ENCODE results near the gene ZNF787. TPM values are rescaled to one million over a fixed set of nuclear protein-coding genes. Genes with fewer than 3 reads are reported as not detected.

ZNF787 gene
- total and polyA plus RNA-seq, 2 donors (not counting 1 experiment from before 2014, with no cell fraction given): 2.6 to 28.7 TPM

- H3K27me3 ChIP-seq (ENCODE audit: control insufficient read depth, insufficient read depth, low read length): no peaks in the 10 kb centered on the region
- H3K79me2 ChIP-seq (ENCODE audit: control insufficient read depth, insufficient read depth, low read length): no peaks in the 10 kb centered on the region
- DNase-seq (ENCODE audit: low read depth in 2 of 2): peak; percentile 16 to 34
- no peaks in the 10 kb centered on the region for H3K36me3 ChIP-seq (ENCODE audit: control insufficient read depth, insufficient read depth, low read length)
- no peak overlapping the region for H3K9ac ChIP-seq (ENCODE audit: insufficient read depth, low read length)
- H3K9me3 ChIP-seq (ENCODE audit: control insufficient read depth, insufficient read depth, low read depth, low read length): no peaks in the 10 kb centered on the region
- no peak overlapping the region for H3K27ac ChIP-seq (ENCODE audit: insufficient read depth, low read length)
- TF ChIP-seq CTCF (conservative IDR thresholded peaks at IDR 0.05 in 1 of 2, IDR thresholded peaks at IDR 0.05 in 1 of 2; ENCODE audit: low read depth in 1 of 2, low read length in 2 of 2): peak; percentile 81
- no peak for TF ChIP-seq EZH2 (IDR thresholded peaks at IDR 0.05; ENCODE audit: low read length, missing control alignments)
- peak overlapping the region in 1 of 4 experiments; percentile 32 for H3K4me3 ChIP-seq (replicated peaks in 1 of 4; ENCODE audit: control extremely low read depth in 1 of 4, insufficient read depth in 1 of 4, low read depth in 3 of 4, low read length in 4 of 4)
- H4K20me1 ChIP-seq (ENCODE audit: control insufficient read depth, extremely low read depth, insufficient read depth, low read length): no peaks in the 10 kb centered on the region
- H3K4me1 ChIP-seq (ENCODE audit: control insufficient read depth, extremely low read depth, insufficient read depth, low read length): no peaks in the 10 kb centered on the region
- no peak overlapping the region for H3K4me2 ChIP-seq (ENCODE audit: extremely low read depth, insufficient read depth, low read length)
- H2AFZ ChIP-seq (ENCODE audit: low read length): peak overlapping the region; percentile 34
Measured at GRCh38 chr19:56066152-56067023, 54.7 kb downstream of the ZNF787 start.

GRCh38 chr19:56053596-56053995 is 67.5 kb downstream of the ZNF787 start:
- no peak overlapping the region for H3K9ac ChIP-seq (ENCODE audit: insufficient read depth, low read length)
- no peak overlapping the region for H3K27ac ChIP-seq (ENCODE audit: insufficient read depth, low read length)
- no peak overlapping the region for H3K4me2 ChIP-seq (ENCODE audit: extremely low read depth, insufficient read depth, low read length)
- no peaks in the 10 kb centered on the region for H4K20me1 ChIP-seq (ENCODE audit: control insufficient read depth, extremely low read depth, insufficient read depth, low read length)
- no peaks in the 10 kb centered on the region for H3K36me3 ChIP-seq (ENCODE audit: control insufficient read depth, insufficient read depth, low read length)
- no peaks in the 10 kb centered on the region for H3K79me2 ChIP-seq (ENCODE audit: control insufficient read depth, insufficient read depth, low read length)
- no peak overlapping the region for H3K4me3 ChIP-seq (replicated peaks in 1 of 4; ENCODE audit: control extremely low read depth in 1 of 4, insufficient read depth in 1 of 4, low read depth in 3 of 4, low read length in 4 of 4)
- no peak for TF ChIP-seq CTCF (conservative IDR thresholded peaks at IDR 0.05 in 1 of 2, IDR thresholded peaks at IDR 0.05 in 1 of 2; ENCODE audit: low read depth in 1 of 2, low read length in 2 of 2)
- TF ChIP-seq EZH2 (IDR thresholded peaks at IDR 0.05; ENCODE audit: low read length, missing control alignments): no peak
- no peaks in the 10 kb centered on the region for H3K4me1 ChIP-seq (ENCODE audit: control insufficient read depth, extremely low read depth, insufficient read depth, low read length)
- no peaks in the 10 kb centered on the region for H3K9me3 ChIP-seq (ENCODE audit: control insufficient read depth, insufficient read depth, low read depth, low read length)
- H3K27me3 ChIP-seq (ENCODE audit: control insufficient read depth, insufficient read depth, low read length): no peaks in the 10 kb centered on the region
- H2AFZ ChIP-seq (ENCODE audit: low read length): no peak overlapping the region
- no peak for DNase-seq (ENCODE audit: low read depth in 2 of 2)

Other genes starting within 250 kb of the ZNF787 start
- not detected in 2 replicates for gene NLRP13, start 189.0 kb downstream of the ZNF787 start, total RNA-seq
- not detected in 2 replicates for gene NLRP13, start 189.0 kb downstream of the ZNF787 start, polyA plus RNA-seq
- not detected in 2 replicates for gene NLRP8, start 173.5 kb downstream of the ZNF787 start, total RNA-seq
- not detected in 2 replicates for gene NLRP8, start 173.5 kb downstream of the ZNF787 start, polyA plus RNA-seq
- not detected in 2 replicates for gene NLRP5, start 134.5 kb downstream of the ZNF787 start, total RNA-seq
- gene NLRP5, start 134.5 kb downstream of the ZNF787 start, polyA plus RNA-seq: not detected in 2 replicates
- gene ZNF444, start 20.0 kb upstream of the ZNF787 start, total RNA-seq: 12.3 and 17.5 TPM in 2 replicates
- gene ZNF444, start 20.0 kb upstream of the ZNF787 start, polyA plus RNA-seq: 6.4 and 7.4 TPM in 2 replicates
- gene GALP, start 54.7 kb upstream of the ZNF787 start, total RNA-seq: not detected in 2 replicates
- not detected in 2 replicates for gene GALP, start 54.7 kb upstream of the ZNF787 start, polyA plus RNA-seq
- gene ZSCAN5B, start 76.5 kb upstream of the ZNF787 start, total RNA-seq: not detected in 2 replicates
- gene ZSCAN5B, start 76.5 kb upstream of the ZNF787 start, polyA plus RNA-seq: not detected in 2 replicates
- not detected in 2 replicates for gene ZSCAN5C, start 81.0 kb upstream of the ZNF787 start, total RNA-seq
- gene ZSCAN5C, start 81.0 kb upstream of the ZNF787 start, polyA plus RNA-seq: not detected in 2 replicates
- not detected in 2 replicates for gene EDDM13, start 151.5 kb upstream of the ZNF787 start, total RNA-seq
- not detected in 2 replicates for gene EDDM13, start 151.5 kb upstream of the ZNF787 start, polyA plus RNA-seq
- gene ZSCAN5A, start 193.5 kb upstream of the ZNF787 start, total RNA-seq: 5.9 and 6.3 TPM in 2 replicates
- gene ZSCAN5A, start 193.5 kb upstream of the ZNF787 start, polyA plus RNA-seq: 5.3 and 5.5 TPM in 2 replicates

Measured in fibroblast of lung (primary cell).